ENCODE data around the gene HAO2. TPM values are rescaled to one million over a fixed set of nuclear protein-coding genes. Genes with fewer than 3 reads are reported as not detected.

The HAO2 gene
- total and polyA plus RNA-seq, 10 donors = 0.10 to 0.25 (median 0.12) TPM; not detected in 7

GRCh38 chr1:119331190-119331515, 37.4 kb upstream of the HAO2 start:
- intact Hi-C loops (cut with DNase I; ENCODE audit: low total_unique reads) = no loop called here
- no peak for DNase-seq
- no peaks in the 10 kb centered on the region for H3K9me3 ChIP-seq
- no peak overlapping the region for H3K4me3 ChIP-seq
- peaks cover 0 to 26% (median 14%) of the 10 kb centered on the region in 6 donors for H3K4me1 ChIP-seq
- TF ChIP-seq CTCF (IDR thresholded peaks at IDR 0.05 in 8 of 11, conservative IDR thresholded peaks at IDR 0.05 in 3 of 11) (no peak), POLR2A (IDR thresholded peaks at IDR 0.05) (no peak), POLR2AphosphoS5 (IDR thresholded peaks at IDR 0.05) (no peak)
- H3K27me3 ChIP-seq (replicated peaks in 1 of 7) = peaks cover 0 to 16% (median 0%) of the 10 kb centered on the region in 7 donors
- no peaks in the 10 kb centered on the region for H3K36me3 ChIP-seq
- 77 to 89% (median 83%) methylated on average over 6 of the region's 6 CpGs for WGBS, 5 donors
- no peak overlapping the region for H3K27ac ChIP-seq

GRCh38 chr1:119331915-119332314, 36.7 kb upstream of the HAO2 start:
- no peak for TF ChIP-seq CTCF (IDR thresholded peaks at IDR 0.05 in 8 of 11, conservative IDR thresholded peaks at IDR 0.05 in 3 of 11)
- intact Hi-C loops (cut with DNase I; ENCODE audit: low total_unique reads) = no loop called here
- Histone ChIP-seq H3K36me3 (no peaks in the 10 kb centered on the region), H3K27me3 (replicated peaks in 1 of 7) (peaks cover 0 to 12% (median 0%) of the 10 kb centered on the region in 7 donors), H3K4me3 (no peak overlapping the region), H3K4me1 (peaks cover 0 to 22% (median 12%) of the 10 kb centered on the region in 6 donors), H3K9me3 (no peaks in the 10 kb centered on the region), H3K27ac (peak overlapping the region in 1 of 8 donors; percentile 4)
- 76 to 100% (median 80%) methylated on average over 1 of the region's 1 CpG for WGBS, 5 donors
- DNase-seq = no peak

GRCh38 chr1:119332622-119333021, 36.0 kb upstream of the HAO2 start:
- WGBS, 5 donors = 70 to 81% (median 75%) methylated on average over 6 of the region's 6 CpGs
- H3K4me3 ChIP-seq = no peak overlapping the region

More at GRCh38 chr1:119332622-119333021, 36.0 kb upstream of the HAO2 start:
- Histone ChIP-seq H3K36me3 (no peaks in the 10 kb centered on the region), H3K4me1 (peaks cover 0 to 14% (median 5%) of the 10 kb centered on the region in 6 donors), H3K27me3 (replicated peaks in 1 of 7) (peaks cover 0 to 5% (median 0%) of the 10 kb centered on the region in 7 donors), H3K9me3 (no peaks in the 10 kb centered on the region), H3K27ac (no peak overlapping the region)
- TF ChIP-seq POLR2AphosphoS5 (IDR thresholded peaks at IDR 0.05) (no peak), POLR2A (IDR thresholded peaks at IDR 0.05) (no peak), CTCF (IDR thresholded peaks at IDR 0.05 in 8 of 11, conservative IDR thresholded peaks at IDR 0.05 in 3 of 11) (no peak)
- no peak for DNase-seq
- intact Hi-C loops (cut with DNase I; ENCODE audit: low total_unique reads) = no loop called here
